ENCODE measurements around the gene FBXO15. TPM values are rescaled to one million over a fixed set of nuclear protein-coding genes. Genes with fewer than 3 reads are reported as not detected.

The FBXO15 gene
- total RNA-seq, 4 donors from 2014 or later: 0.54 to 1.9 (median 0.72) TPM

- H3K27ac ChIP-seq: no peak overlapping the region
- H3K9me3 ChIP-seq: no peaks in the 10 kb centered on the region
- DNase-seq: no peak
- intact Hi-C loops (cut with DNase I): no loop called here
- no peaks in the 10 kb centered on the region for H3K27me3 ChIP-seq
- 56 to 63% methylated on average over 4 of the region's 4 CpGs for WGBS, 2 donors
- no peak for TF ChIP-seq POLR2A (IDR thresholded peaks at IDR 0.05)
- TF ChIP-seq, protein P1, sequence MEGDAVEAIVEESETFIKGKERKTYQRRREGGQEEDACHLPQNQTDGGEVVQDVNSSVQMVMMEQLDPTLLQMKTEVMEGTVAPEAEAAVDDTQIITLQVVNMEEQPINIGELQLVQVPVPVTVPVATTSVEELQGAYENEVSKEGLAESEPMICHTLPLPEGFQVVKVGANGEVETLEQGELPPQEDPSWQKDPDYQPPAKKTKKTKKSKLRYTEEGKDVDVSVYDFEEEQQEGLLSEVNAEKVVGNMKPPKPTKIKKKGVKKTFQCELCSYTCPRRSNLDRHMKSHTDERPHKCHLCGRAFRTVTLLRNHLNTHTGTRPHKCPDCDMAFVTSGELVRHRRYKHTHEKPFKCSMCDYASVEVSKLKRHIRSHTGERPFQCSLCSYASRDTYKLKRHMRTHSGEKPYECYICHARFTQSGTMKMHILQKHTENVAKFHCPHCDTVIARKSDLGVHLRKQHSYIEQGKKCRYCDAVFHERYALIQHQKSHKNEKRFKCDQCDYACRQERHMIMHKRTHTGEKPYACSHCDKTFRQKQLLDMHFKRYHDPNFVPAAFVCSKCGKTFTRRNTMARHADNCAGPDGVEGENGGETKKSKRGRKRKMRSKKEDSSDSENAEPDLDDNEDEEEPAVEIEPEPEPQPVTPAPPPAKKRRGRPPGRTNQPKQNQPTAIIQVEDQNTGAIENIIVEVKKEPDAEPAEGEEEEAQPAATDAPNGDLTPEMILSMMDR (IDR thresholded peaks at IDR 0.05): no peak
- H3K36me3 ChIP-seq: no peaks in the 10 kb centered on the region
- H3K4me3 ChIP-seq (replicated peaks in 1 of 3): no peak overlapping the region
- H3K4me1 ChIP-seq: no peaks in the 10 kb centered on the region
These were observed 42.5 kb upstream of the FBXO15 start for GRCh38 chr18:74190086-74190485.

DNA sequence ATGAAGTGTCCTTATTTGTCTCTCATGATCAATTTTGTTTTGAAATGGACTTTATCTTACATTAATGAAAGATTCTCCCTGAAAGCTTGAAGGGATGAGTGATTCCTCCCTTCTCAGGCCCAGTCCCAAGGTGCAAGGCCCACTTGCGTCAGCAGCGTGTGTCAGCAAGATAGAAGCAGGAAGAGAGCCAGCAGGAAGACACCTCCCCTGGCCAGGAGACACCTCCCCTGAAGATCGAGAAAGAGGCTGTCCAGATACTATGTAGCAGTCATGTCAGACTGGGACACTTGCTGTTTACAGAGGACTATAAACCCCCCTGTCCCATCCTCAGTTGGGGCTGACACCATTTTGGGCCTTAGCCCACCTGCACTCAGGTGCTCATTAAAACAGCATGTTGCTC lies 39.0 kb upstream of the FBXO15 start:
- DNase-seq: no peak

GRCh38 chr18:74185860-74186259 lies 38.2 kb upstream of the FBXO15 start:
- 84 to 92% methylated on average over 2 of the region's 2 CpGs for WGBS, 2 donors
- intact Hi-C loops (cut with DNase I): no loop called here
- no peak overlapping the region for H3K27ac ChIP-seq
- no peaks in the 10 kb centered on the region for H3K9me3 ChIP-seq
- no peaks in the 10 kb centered on the region for H3K27me3 ChIP-seq
- TF ChIP-seq POLR2A (IDR thresholded peaks at IDR 0.05): no peak
- TF ChIP-seq, protein P1 (IDR thresholded peaks at IDR 0.05): no peak
- H3K36me3 ChIP-seq: no peaks in the 10 kb centered on the region
- no peaks in the 10 kb centered on the region for H3K4me1 ChIP-seq
- DNase-seq: no peak
- H3K4me3 ChIP-seq (replicated peaks in 1 of 3): no peak overlapping the region

More for the DNA sequence above, 39.0 kb upstream of the FBXO15 start:
- Histone ChIP-seq H3K27ac (no peak overlapping the region), H3K9me3 (no peaks in the 10 kb centered on the region), H3K4me3 (replicated peaks in 1 of 3) (no peak overlapping the region), H3K27me3 (no peaks in the 10 kb centered on the region), H3K4me1 (no peaks in the 10 kb centered on the region), H3K36me3 (no peaks in the 10 kb centered on the region)
- 79 to 82% methylated on average over 3 of the region's 3 CpGs for WGBS, 2 donors
- TF ChIP-seq, protein P1 (IDR thresholded peaks at IDR 0.05): no peak
- no peak for TF ChIP-seq POLR2A (IDR thresholded peaks at IDR 0.05)
- intact Hi-C loops (cut with DNase I): no loop called here

- WGBS, 2 donors: 59 to 62% methylated on average over 3 of the region's 3 CpGs
- H3K4me3 ChIP-seq (replicated peaks in 1 of 3): no peak overlapping the region
- no peaks in the 10 kb centered on the region for H3K36me3 ChIP-seq
- no peaks in the 10 kb centered on the region for H3K9me3 ChIP-seq
- intact Hi-C loops (cut with DNase I): no loop called here
- TF ChIP-seq, protein P1 (IDR thresholded peaks at IDR 0.05): no peak
- TF ChIP-seq POLR2A (IDR thresholded peaks at IDR 0.05): no peak
- H3K4me1 ChIP-seq: no peaks in the 10 kb centered on the region
- DNase-seq: no peak
- H3K27ac ChIP-seq: no peak overlapping the region
- H3K27me3 ChIP-seq: no peaks in the 10 kb centered on the region
These were observed 37.2 kb upstream of the FBXO15 start for GRCh38 chr18:74184875-74185274.

DNA sequence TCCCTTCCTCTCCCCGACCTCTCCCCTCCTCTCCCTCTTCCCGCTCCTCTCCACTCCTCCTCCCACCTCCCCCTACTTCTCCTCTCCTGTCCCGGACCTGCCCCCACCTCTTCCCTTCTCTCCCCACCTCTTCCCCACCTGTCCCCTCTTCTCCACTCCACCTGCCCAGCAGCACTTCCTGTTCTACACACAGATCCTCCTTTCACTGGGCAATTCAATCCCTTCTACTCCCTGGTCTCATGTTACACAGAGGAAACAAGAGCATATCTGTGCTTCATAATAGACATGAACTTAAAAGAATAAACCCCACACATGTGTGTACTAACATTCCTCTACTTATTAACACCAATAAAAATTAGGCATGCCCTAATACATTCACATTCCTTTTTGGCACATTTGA lies 35.5 kb upstream of the FBXO15 start:
- DNase-seq: no peak
- H3K27ac ChIP-seq: no peak overlapping the region
- TF ChIP-seq, protein P1 (IDR thresholded peaks at IDR 0.05): no peak
- no peak for TF ChIP-seq POLR2A (IDR thresholded peaks at IDR 0.05)
- intact Hi-C loops (cut with DNase I): no loop called here
- no peak overlapping the region for H3K4me3 ChIP-seq (replicated peaks in 1 of 3)
- H3K27me3 ChIP-seq: no peaks in the 10 kb centered on the region
- H3K9me3 ChIP-seq: no peaks in the 10 kb centered on the region
- 44 to 68% methylated on average over 3 of the region's 3 CpGs for WGBS, 2 donors
- H3K36me3 ChIP-seq: no peaks in the 10 kb centered on the region
- no peaks in the 10 kb centered on the region for H3K4me1 ChIP-seq

Data from thyroid gland (tissue), 4 donors.